ENCODE results near the gene GHRHR.

The GHRHR gene

DNA sequence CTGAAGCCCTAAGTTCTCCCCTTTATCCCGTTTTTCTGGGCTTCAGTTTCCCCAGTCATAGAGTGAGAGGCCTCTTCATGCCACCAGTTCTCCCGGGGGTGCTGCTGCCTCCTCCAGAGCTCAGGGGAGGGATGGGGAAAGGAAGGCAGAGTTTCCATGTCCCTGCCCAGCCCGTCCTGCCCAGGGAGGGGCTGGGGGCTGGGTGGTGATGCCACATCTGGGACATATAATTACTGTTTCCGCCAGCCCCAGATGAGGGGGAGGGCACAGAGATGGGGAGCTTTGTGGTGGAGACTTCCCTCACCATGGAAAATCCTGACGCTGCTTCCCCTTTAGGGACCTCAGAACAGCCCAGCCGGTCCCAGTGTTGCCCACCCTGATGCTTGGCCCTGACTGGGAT lies 48.0 kb upstream of the GHRHR start:
- H3K79me2 ChIP-seq (ENCODE audit: control insufficient read depth, low read length), result no peaks in the 10 kb centered on the region
- no peaks in the 10 kb centered on the region for H3K9me3 ChIP-seq (ENCODE audit: control insufficient read depth, insufficient read depth, low read length)
- no peaks in the 10 kb centered on the region for H4K20me1 ChIP-seq (ENCODE audit: control insufficient read depth, insufficient read depth, low read depth, low read length)
- no peaks in the 10 kb centered on the region for H3K9me2 ChIP-seq (replicated peaks; ENCODE audit: control insufficient read depth, low read length)
- no peaks in the 10 kb centered on the region for H3F3A ChIP-seq (ENCODE audit: control insufficient read depth, insufficient read depth)
- no peaks in the 10 kb centered on the region for H3K27me3 ChIP-seq (ENCODE audit: control insufficient read depth, low read length)
- no peak overlapping the region for H3K27ac ChIP-seq (ENCODE audit: low read depth, low read length)
- TF ChIP-seq EZH2phosphoT487 (IDR thresholded peaks at IDR 0.05; ENCODE audit: borderline replicate concordance, low read length), result no peak
- no peak for TF ChIP-seq CTCF (IDR thresholded peaks at IDR 0.05; ENCODE audit: low read depth, low read length, poor library complexity, severe bottlenecking)
- no peaks in the 10 kb centered on the region for H3K36me3 ChIP-seq (ENCODE audit: control insufficient read depth, low read length)
- H3K4me2 ChIP-seq (ENCODE audit: low read length), result no peak overlapping the region
- no peak overlapping the region for H3K4me3 ChIP-seq (ENCODE audit: low read length)
- peaks cover 3% of the 10 kb centered on the region; the same call in 1 of the 2 replicates for H3K4me1 ChIP-seq (ENCODE audit: control insufficient read depth, low read length)

GRCh38 chr7:30916255-30916654 lies 47.5 kb upstream of the GHRHR start:
- Histone ChIP-seq H3K36me3 (ENCODE audit: control insufficient read depth, low read length) (no peaks in the 10 kb centered on the region), H3K4me3 (ENCODE audit: low read length) (no peak overlapping the region), H3K27ac (ENCODE audit: low read depth, low read length) (no peak overlapping the region), H3F3A (ENCODE audit: control insufficient read depth, insufficient read depth) (no peaks in the 10 kb centered on the region), H3K27me3 (ENCODE audit: control insufficient read depth, low read length) (no peaks in the 10 kb centered on the region), H3K4me1 (ENCODE audit: control insufficient read depth, low read length) (no peaks in the 10 kb centered on the region), H4K20me1 (ENCODE audit: control insufficient read depth, insufficient read depth, low read depth, low read length) (no peaks in the 10 kb centered on the region), H3K9me3 (ENCODE audit: control insufficient read depth, insufficient read depth, low read length) (no peaks in the 10 kb centered on the region), H3K79me2 (ENCODE audit: control insufficient read depth, low read length) (no peaks in the 10 kb centered on the region), H3K9me2 (replicated peaks; ENCODE audit: control insufficient read depth, low read length) (no peaks in the 10 kb centered on the region), H3K4me2 (ENCODE audit: low read length) (no peak overlapping the region)
- TF ChIP-seq CTCF (IDR thresholded peaks at IDR 0.05; ENCODE audit: low read depth, low read length, poor library complexity, severe bottlenecking) (no peak), EZH2phosphoT487 (IDR thresholded peaks at IDR 0.05; ENCODE audit: borderline replicate concordance, low read length) (no peak)

DNA sequence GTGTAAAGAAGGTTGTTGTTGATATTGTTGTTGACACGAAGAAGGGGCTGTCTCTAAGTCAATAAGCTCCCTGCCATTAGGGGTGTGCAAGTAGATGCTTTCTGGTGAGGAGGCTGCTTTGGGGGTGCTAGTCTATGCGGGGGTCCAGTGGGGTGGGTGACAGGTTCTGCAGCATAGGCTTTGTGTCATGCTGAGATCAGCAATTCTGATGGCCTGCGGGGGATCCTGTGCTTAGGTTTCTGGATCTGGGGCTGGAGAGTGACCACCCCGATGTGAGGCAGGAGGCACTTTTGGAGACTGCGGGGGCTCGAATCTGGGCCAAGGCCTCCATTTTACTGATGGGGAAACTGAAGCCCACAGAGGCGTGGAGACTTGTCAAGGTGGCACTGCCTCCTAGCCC lies 47.0 kb upstream of the GHRHR start:
- H3F3A ChIP-seq (ENCODE audit: control insufficient read depth, insufficient read depth), result no peaks in the 10 kb centered on the region
- H3K9me2 ChIP-seq (replicated peaks; ENCODE audit: control insufficient read depth, low read length), result no peaks in the 10 kb centered on the region
- H3K9me3 ChIP-seq (ENCODE audit: control insufficient read depth, insufficient read depth, low read length), result no peaks in the 10 kb centered on the region
- H3K4me1 ChIP-seq (ENCODE audit: control insufficient read depth, low read length), result no peaks in the 10 kb centered on the region
- H3K79me2 ChIP-seq (ENCODE audit: control insufficient read depth, low read length), result no peaks in the 10 kb centered on the region
- no peak overlapping the region for H3K4me3 ChIP-seq (ENCODE audit: low read length)
- H3K4me2 ChIP-seq (ENCODE audit: low read length), result no peak overlapping the region
- H4K20me1 ChIP-seq (ENCODE audit: control insufficient read depth, insufficient read depth, low read depth, low read length), result no peaks in the 10 kb centered on the region
- TF ChIP-seq CTCF (IDR thresholded peaks at IDR 0.05; ENCODE audit: low read depth, low read length, poor library complexity, severe bottlenecking) (no peak), EZH2phosphoT487 (IDR thresholded peaks at IDR 0.05; ENCODE audit: borderline replicate concordance, low read length) (no peak)
- no peaks in the 10 kb centered on the region for H3K27me3 ChIP-seq (ENCODE audit: control insufficient read depth, low read length)
- no peaks in the 10 kb centered on the region for H3K36me3 ChIP-seq (ENCODE audit: control insufficient read depth, low read length)
- no peak overlapping the region for H3K27ac ChIP-seq (ENCODE audit: low read depth, low read length)
